ENCODE measurements around the gene SLC18B1.

Gene SLC18B1

DNA sequence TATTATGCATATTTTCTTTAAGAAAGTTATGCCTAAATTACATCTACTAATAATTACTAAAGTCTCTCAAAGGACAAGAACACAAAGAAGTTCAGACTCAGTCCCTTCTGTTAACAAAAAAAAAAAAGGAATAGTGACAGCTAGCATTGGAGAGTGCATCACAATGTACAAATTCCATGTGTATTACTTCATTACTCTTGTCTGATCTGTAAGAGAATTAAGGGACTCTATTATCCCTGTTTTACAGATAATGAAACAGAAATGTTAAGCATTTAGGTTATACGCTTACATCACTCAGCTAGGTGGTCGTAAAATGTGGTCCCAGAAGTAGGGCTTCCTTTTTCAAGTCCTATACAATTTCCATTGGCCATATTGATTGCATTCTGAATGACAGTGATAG, 67.4 kb downstream of the SLC18B1 start:
- H4K20me1 ChIP-seq (ENCODE audit: low read depth, low read length) = no peaks in the 10 kb centered on the region
- H3K27me3 ChIP-seq (ENCODE audit: low read length) = no peaks in the 10 kb centered on the region
- TF ChIP-seq EZH2phosphoT487 (conservative IDR thresholded peaks at IDR 0.05; ENCODE audit: low read length) = no peak
- TF ChIP-seq, protein P1, sequence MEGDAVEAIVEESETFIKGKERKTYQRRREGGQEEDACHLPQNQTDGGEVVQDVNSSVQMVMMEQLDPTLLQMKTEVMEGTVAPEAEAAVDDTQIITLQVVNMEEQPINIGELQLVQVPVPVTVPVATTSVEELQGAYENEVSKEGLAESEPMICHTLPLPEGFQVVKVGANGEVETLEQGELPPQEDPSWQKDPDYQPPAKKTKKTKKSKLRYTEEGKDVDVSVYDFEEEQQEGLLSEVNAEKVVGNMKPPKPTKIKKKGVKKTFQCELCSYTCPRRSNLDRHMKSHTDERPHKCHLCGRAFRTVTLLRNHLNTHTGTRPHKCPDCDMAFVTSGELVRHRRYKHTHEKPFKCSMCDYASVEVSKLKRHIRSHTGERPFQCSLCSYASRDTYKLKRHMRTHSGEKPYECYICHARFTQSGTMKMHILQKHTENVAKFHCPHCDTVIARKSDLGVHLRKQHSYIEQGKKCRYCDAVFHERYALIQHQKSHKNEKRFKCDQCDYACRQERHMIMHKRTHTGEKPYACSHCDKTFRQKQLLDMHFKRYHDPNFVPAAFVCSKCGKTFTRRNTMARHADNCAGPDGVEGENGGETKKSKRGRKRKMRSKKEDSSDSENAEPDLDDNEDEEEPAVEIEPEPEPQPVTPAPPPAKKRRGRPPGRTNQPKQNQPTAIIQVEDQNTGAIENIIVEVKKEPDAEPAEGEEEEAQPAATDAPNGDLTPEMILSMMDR (IDR thresholded peaks at IDR 0.05; ENCODE audit: insufficient read depth, low read length, poor library complexity, severe bottlenecking) = no peak
- H3K4me3 ChIP-seq (ENCODE audit: insufficient read depth, low read length, poor library complexity, severe bottlenecking) = no peak overlapping the region
- no peaks in the 10 kb centered on the region for H3K9me3 ChIP-seq (ENCODE audit: insufficient read depth, low read length)
- H3K27ac ChIP-seq (ENCODE audit: low read depth, low read length) = no peak overlapping the region
- H2AFZ ChIP-seq (ENCODE audit: low read depth, low read length, severe bottlenecking) = no peak overlapping the region
- H3K9me2 ChIP-seq (replicated peaks; ENCODE audit: insufficient read depth, low read length) = no peaks in the 10 kb centered on the region
- no peaks in the 10 kb centered on the region for H3K79me2 ChIP-seq (ENCODE audit: insufficient read depth, low read length)
- H3K9ac ChIP-seq (ENCODE audit: low read length) = no peak overlapping the region
- H3K4me2 ChIP-seq (ENCODE audit: low read depth, low read length, poor library complexity, severe bottlenecking) = no peak overlapping the region
- H3F3A ChIP-seq (ENCODE audit: insufficient read depth) = no peaks in the 10 kb centered on the region
- no peaks in the 10 kb centered on the region for H3K36me3 ChIP-seq (ENCODE audit: low read length)

DNA sequence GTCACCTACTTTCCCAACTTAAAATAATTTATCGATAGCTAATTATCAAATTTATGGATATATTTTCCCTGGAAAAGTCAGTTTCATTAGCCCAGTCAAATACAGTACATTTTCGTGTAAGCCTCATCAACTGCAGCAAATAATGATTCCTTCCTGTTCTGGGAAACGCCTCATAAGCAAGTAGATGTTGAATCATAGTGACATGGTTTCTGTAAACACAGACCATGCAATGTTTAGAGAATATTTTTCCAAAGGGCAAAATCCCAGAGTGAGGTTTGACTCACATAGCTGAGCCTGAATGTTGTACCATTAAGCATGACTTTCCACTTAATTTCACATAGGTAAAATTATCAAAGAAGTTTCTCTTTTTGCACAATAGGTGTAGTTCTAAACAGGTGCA, 67.9 kb downstream of the SLC18B1 start:
- Histone ChIP-seq H3F3A (ENCODE audit: insufficient read depth) (no peaks in the 10 kb centered on the region), H3K9ac (ENCODE audit: low read length) (no peak overlapping the region), H3K27me3 (ENCODE audit: low read length) (no peaks in the 10 kb centered on the region), H3K9me2 (replicated peaks; ENCODE audit: insufficient read depth, low read length) (no peaks in the 10 kb centered on the region), H3K4me2 (ENCODE audit: low read depth, low read length, poor library complexity, severe bottlenecking) (no peak overlapping the region), H2AFZ (ENCODE audit: low read depth, low read length, severe bottlenecking) (no peak overlapping the region), H3K79me2 (ENCODE audit: insufficient read depth, low read length) (no peaks in the 10 kb centered on the region), H3K9me3 (ENCODE audit: insufficient read depth, low read length) (no peaks in the 10 kb centered on the region), H3K36me3 (ENCODE audit: low read length) (no peaks in the 10 kb centered on the region), H4K20me1 (ENCODE audit: low read depth, low read length) (no peaks in the 10 kb centered on the region), H3K4me3 (ENCODE audit: insufficient read depth, low read length, poor library complexity, severe bottlenecking) (no peak overlapping the region), H3K27ac (ENCODE audit: low read depth, low read length) (no peak overlapping the region)
- TF ChIP-seq, protein P1 (IDR thresholded peaks at IDR 0.05; ENCODE audit: insufficient read depth, low read length, poor library complexity, severe bottlenecking) = no peak
- TF ChIP-seq EZH2phosphoT487 (conservative IDR thresholded peaks at IDR 0.05; ENCODE audit: low read length) = no peak

DNA sequence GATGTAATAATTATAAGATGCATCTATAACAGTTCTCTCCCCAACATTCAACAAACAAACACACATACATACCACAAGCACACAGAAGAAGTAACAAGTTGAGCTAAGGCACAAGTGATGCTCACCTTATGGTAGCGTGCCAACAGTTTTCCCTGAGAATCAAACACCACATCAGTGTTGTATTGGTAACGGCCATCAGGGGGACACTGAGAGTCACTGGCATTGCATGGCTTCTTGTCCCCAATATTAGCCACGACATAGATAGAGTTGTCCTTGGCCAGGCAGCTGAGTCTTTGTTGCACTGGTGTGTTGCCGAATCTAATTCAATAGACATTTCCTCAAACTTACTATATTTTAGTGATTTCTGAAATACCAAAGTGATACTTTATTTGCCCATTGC, 69.8 kb downstream of the SLC18B1 start:
- H4K20me1 ChIP-seq (ENCODE audit: low read depth, low read length) = no peaks in the 10 kb centered on the region
- no peak overlapping the region for H3K4me2 ChIP-seq (ENCODE audit: low read depth, low read length, poor library complexity, severe bottlenecking)
- H3K4me3 ChIP-seq (ENCODE audit: insufficient read depth, low read length, poor library complexity, severe bottlenecking) = no peak overlapping the region
- no peaks in the 10 kb centered on the region for H3K36me3 ChIP-seq (ENCODE audit: low read length)
- H3K9me3 ChIP-seq (ENCODE audit: insufficient read depth, low read length) = no peaks in the 10 kb centered on the region
- TF ChIP-seq, protein P1 (IDR thresholded peaks at IDR 0.05; ENCODE audit: insufficient read depth, low read length, poor library complexity, severe bottlenecking) = no peak
- TF ChIP-seq EZH2phosphoT487 (conservative IDR thresholded peaks at IDR 0.05; ENCODE audit: low read length) = no peak
- no peaks in the 10 kb centered on the region for H3K27me3 ChIP-seq (ENCODE audit: low read length)
- no peaks in the 10 kb centered on the region for H3K79me2 ChIP-seq (ENCODE audit: insufficient read depth, low read length)
- no peak overlapping the region for H3K9ac ChIP-seq (ENCODE audit: low read length)
- no peak overlapping the region for H2AFZ ChIP-seq (ENCODE audit: low read depth, low read length, severe bottlenecking)
- no peaks in the 10 kb centered on the region for H3K9me2 ChIP-seq (replicated peaks; ENCODE audit: insufficient read depth, low read length)
- no peaks in the 10 kb centered on the region for H3F3A ChIP-seq (ENCODE audit: insufficient read depth)
- H3K27ac ChIP-seq (ENCODE audit: low read depth, low read length) = no peak overlapping the region

DNA sequence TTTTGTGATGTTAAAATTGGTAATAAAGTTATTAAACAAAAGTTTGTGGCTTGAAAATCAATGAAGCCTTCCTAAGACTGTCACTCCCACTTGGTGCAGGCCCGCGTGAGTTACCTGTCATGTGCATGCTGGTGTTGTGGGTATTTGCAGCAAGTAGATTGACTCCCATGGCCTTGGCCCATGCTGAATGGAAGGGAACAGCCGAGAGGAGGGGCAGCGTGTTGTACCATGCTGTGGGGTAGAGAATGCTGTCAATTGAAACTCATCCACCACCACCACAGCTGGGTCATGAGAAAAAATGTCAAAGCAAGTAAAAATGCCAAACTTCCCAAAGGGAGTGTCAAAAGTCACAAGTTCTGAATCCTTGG, 71.8 kb downstream of the SLC18B1 start:
- TF ChIP-seq EZH2phosphoT487 (conservative IDR thresholded peaks at IDR 0.05; ENCODE audit: low read length) = no peak
- TF ChIP-seq, protein P1 (IDR thresholded peaks at IDR 0.05; ENCODE audit: insufficient read depth, low read length, poor library complexity, severe bottlenecking) = no peak
- Histone ChIP-seq H3K9me2 (replicated peaks; ENCODE audit: insufficient read depth, low read length) (no peaks in the 10 kb centered on the region), H4K20me1 (ENCODE audit: low read depth, low read length) (no peaks in the 10 kb centered on the region), H3K27me3 (ENCODE audit: low read length) (no peaks in the 10 kb centered on the region), H3K9ac (ENCODE audit: low read length) (no peak overlapping the region), H3K36me3 (ENCODE audit: low read length) (no peaks in the 10 kb centered on the region), H3F3A (ENCODE audit: insufficient read depth) (no peaks in the 10 kb centered on the region), H3K4me3 (ENCODE audit: insufficient read depth, low read length, poor library complexity, severe bottlenecking) (no peak overlapping the region), H3K27ac (ENCODE audit: low read depth, low read length) (no peak overlapping the region), H3K79me2 (ENCODE audit: insufficient read depth, low read length) (no peaks in the 10 kb centered on the region), H3K4me2 (ENCODE audit: low read depth, low read length, poor library complexity, severe bottlenecking) (no peak overlapping the region), H2AFZ (ENCODE audit: low read depth, low read length, severe bottlenecking) (no peak overlapping the region), H3K9me3 (ENCODE audit: insufficient read depth, low read length) (no peaks in the 10 kb centered on the region)

All from SU-DHL-6 (cell line).